Activated CD4-positive, alpha-beta T cell treated with anti-CD3 and anti-CD28 coated beads for 48 hours (primary cell): Measurements from ENCODE around the gene LAMC1.

Source experiments
- DNase-seq: peaks from one replicate; pipeline ENCODE4 v3.0.0-alpha.2; 2020

The LAMC1 gene

DNA sequence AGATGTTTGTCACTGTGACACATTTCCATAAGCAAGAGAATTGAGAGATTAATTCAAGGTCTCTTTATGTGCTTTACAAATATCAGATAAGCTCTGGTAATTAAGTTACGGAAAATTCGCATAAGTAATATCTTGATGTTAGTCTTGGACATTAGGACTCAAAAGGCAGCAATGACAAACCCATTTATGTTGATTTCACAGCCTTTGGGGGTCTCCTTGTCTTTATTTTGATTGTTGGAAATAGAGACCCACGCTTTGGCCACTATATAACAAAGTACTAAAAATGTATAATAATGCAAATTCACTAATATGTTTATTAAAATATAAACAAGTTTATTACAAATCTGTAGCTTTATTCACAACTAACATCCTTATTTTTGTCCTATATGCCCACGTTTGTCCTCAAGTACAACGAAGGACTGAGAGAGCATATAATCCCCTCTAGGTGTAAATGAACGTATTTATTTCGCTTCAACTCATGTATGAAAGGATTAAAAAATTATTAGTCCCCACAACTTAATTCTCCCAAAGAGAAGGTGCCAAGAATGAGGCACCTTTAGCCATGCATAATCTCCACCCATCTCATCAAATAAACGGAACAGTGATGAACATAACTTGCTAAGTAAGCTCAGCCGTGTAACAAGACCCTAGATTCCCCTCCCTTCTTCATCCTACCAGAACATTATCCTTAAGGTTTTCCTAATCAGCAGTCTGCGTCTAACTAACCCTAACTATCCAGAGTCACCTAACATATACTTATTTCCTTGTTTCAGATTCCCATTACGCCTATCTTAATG lies 1.6 kb upstream of the LAMC1 start:
- DNase-seq = no peak

DNA sequence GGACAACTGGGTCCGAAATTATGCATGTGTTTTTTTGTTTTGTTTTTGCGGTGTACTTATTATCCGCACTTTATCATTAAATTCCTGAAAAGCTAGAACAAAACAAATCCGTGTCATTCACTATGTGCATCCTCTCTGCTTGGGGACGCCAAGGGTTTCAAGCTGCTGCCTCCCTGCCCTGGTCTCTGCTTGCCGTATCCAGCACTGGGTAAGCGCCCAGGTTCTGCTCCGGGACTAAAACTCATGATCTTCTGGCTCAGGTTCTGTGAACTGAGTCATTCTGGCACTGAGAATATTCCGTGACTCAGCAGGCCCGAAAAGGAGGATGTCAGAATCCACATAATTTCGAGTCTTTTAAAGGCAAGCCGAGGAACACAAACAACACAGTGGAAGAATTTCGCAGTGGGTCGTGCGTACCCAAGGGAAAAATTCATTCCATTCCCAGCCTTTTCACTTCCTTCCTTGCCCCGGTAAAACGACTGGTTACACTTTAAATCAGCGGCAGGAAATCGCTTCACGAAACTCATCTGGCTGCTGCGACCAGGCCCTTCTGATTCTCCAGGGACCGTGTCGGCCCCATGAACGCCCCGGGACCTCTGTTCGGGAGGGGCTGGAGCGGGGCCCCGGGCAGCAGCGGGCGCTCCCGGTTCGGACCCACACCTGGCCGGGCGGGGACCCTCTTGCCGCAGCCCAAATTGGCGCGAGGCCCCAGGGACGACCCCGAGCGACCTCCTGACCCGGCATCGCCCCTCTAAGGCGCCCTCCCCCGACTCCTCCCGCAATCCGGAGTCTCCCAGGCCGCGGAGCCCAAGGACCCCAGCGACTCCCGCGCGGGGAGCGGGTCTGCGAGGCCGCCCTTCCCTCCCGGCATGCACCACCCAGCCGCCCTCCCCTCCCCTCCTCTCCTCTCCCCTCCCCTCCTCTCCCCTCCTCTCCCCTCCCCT lies 746 bp upstream of the LAMC1 start:
- peak; percentile 65 for DNase-seq

DNA sequence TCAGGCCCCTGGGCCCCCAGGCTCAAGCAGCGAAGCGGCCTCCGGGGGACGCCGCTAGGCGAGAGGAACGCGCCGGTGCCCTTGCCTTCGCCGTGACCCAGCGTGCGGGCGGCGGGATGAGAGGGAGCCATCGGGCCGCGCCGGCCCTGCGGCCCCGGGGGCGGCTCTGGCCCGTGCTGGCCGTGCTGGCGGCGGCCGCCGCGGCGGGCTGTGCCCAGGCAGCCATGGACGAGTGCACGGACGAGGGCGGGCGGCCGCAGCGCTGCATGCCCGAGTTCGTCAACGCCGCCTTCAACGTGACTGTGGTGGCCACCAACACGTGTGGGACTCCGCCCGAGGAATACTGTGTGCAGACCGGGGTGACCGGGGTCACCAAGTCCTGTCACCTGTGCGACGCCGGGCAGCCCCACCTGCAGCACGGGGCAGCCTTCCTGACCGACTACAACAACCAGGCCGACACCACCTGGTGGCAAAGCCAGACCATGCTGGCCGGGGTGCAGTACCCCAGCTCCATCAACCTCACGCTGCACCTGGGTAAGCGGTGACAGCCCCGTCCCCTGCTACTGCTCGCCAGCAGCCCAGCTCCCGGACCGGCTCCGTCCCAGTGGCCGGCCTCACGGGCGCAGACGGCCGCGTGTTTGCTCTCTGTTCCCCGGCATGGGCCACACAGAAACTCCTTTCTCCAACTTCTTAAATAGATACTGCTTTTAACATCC lies 539 bp downstream of the LAMC1 start:
- DNase-seq = peak; percentile 63

DNA sequence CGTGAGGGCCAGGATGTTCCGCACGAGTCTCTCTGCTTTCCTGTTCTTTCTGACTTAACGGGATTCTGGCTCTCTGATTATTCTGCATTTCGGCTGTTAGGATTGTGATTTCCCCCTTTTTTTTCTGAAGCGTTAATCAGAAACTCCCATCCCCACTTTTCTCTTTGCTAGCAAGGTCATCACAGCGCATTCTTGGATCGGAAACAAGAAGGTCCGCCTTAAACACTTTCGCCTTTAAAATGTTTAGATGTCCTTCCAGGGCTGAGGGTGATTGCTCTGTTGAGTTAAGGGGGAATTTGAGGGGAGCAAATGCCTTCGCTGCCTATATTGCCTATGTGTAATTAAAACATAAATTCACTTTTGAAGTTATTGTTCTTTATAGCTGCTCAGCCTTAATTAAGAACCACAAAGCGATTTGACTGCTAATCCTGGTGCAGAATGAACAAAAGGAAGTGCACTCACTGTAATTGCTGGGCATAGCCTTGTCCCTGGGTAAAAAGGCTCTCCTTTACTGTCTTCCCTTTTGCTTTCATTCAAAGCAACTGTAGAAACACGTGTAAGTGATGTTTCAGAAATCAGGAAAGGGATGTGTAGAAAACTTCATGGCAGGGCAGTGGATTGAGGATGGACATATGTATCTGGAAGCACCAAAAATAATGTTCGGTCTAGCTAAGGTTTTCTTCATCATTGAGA lies 1.2 kb downstream of the LAMC1 start:
- DNase-seq = no peak

DNA sequence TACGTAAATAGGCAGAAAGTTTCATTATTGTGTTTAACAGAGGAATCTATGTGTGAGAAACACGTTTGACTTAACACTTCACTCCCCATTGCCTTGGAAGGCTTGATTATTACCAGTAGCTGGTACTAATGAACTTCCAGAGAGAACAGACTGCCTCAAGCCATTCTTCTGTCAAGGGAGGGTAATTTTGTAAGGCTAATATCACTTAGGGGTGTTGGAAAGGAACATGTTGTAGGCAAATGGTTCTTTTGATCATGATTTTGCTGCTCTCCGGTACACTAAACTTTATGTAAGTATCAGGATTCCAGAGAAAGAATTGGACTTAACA lies 1.8 kb downstream of the LAMC1 start:
- DNase-seq = no peak

DNA sequence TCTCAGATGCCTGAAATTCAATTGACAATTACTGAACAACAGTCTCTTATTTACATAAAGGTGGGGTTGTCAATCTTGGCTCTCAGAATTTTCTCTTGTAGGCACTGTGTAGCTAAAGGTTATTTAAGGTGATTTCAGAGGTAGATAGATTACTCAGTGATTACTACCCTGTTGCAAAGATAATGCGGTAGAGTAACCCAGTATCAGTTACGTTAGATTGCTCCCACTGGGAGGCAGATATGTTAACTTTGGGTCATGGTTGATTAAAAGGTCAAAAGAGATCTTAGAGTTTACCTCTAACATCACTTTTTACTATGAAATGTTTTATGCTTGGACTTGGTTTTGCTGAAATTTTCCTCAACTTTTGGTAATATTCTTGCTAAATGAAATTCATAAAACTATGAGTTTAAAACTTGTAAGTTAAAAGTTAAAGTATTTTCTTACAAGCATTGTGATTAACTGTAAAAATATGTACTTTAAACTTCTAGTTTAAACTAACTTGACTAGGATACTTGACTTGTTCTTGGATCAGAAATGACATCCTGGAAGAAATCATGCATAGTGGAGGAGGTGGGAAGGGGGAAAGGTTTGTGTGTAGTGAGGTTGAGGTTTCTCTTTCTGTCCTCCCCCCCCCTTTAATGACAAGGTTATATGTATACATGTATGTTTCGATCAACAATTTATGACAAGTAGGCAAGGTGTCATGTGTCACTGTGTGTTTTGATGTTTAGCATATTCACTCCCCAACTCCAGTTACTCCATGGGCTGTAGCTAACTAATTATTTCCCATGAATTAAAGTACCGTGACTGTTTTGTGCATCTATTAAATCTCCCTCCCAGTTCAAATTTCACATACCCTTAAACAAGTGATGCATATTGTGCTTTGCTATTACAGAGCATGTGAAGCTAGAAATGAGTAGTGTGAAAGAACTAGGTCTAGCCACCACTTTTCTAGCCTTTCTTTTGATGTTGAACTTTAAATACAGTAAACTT lies 2.9 kb downstream of the LAMC1 start:
- DNase-seq = no peak

DNA sequence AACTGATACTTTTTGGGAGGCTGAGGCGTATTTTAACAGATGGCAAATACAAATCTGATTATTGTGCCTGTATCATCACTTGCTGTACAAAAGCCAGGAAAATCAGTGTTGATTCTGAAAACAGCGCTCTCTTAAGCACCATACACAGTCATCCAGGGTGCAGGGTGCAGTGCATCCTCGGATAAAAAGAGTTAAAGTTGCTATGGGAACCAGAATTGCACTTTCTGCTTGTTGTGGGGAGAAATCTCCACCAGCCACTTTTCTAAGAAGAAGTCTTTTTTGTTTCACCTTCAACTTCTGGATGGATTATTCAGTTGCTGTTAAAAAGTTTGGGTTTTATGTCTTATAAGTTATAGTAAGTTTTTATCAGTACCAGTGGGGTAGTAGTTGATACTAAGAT lies 3.8 kb downstream of the LAMC1 start:
- DNase-seq = no peak

DNA sequence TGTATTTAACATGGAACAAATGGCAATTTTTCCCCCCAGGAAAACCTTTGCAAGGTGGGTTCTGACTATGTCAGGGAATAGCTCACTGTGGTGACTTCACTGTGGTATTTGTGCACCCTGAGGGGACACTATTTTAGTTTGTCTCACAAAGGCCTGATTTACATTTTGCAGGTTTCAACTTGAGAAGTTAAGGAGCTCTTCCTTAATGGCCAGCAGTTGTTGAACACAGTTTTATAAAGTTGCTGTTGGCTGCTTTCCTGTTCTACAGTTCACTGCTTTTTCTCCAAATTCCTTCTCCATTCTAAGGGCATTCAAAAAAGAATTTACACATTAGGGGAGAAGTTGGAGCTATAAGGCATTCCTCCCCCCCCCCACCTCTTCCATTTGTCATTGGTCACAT lies 4.6 kb downstream of the LAMC1 start:
- no peak for DNase-seq

DNA sequence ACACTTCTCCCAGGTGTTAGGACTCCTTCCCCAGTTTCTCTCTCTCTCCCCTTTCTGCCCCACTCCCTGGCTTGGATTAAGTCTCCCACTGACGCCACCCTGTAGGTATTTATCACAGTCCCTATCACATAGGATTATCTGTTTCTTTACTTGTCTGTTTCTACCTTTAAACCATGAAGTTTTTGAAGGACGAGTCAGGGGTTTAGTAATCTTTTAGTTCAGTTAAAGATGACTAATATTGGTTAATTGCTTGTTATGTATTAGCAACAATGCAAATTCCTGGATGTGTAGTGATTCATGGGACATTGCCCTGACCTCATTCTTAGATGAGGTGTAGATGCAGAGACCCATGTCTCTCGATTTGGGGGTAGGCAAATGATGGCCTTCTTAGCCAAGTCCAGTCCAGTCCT lies 6.4 kb downstream of the LAMC1 start:
- DNase-seq = no peak

DNA sequence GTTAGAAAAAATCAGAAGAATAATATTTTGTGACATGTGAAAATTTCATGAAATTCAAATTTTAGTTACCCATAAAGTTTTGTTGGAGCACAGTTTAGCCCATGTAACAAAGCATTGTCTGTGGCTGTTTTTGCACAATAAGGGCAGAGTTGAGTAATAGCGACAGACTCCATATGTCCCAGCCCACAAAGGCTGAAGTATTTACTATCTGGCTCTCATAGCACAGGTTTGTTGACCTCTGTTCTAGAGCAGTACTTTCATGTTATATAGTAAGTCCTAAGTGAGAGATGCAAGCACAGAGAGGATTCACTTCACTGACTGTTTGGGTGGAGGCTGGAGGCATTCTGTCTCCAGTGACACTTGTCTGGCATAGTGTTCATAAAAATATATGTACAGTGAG lies 6.8 kb downstream of the LAMC1 start:
- no peak for DNase-seq

DNA sequence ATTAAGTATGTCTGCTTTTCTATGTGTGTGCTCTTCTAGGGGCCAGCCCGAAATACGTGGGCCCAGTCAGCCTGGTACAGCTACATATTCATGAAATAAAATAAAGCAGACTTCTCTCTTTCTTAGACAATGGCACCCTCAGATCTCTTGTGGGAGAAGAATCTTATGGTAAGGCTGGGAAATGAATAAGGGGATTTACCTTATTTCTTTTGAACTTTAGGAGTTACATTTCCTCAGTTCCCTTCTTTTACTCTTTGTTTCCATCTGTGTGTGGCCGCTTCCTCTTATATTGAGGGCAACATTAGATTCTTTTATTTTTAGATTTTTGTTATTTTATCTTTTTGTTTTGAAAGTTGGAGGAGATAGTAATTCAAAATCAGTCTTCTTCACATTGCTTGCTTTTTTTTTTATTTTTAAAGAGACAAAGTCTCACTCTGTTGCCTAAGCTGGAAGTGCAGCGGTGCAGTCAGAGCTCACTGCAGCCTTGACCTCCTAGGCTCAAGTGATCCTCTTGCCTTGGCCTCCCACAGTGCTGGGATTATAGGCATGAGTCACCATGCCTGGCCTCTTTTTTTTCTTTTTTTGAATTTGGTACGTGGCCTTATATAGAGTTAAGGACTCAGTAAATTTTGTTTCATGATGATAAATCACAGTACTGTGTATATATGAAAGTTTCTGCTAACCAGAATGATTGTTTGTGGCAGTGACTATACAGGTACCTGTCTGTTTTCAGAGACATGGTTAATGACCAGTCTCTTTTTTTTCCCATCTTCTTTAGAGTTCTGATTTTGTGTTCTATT lies 9.1 kb downstream of the LAMC1 start:
- peak; percentile 6 for DNase-seq

DNA sequence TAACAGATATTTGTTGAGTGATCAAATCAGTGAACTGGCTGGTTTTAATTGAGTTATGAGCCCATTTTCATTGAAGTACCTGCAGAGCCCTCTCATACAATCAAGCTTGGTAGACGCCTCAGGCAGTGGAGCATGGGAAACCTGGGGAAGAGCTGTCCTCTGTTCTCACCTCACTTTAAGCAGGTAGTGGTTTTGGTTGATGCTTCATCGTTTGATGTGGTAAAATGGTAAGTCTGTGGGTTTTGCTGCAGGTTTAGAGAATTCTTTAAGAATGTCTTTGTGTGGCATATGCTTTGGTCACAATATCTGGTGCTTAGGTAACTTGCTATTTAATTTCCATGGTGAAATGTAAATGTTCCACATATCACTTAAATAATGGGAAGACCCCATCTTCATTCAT lies 10.0 kb downstream of the LAMC1 start:
- peak; percentile 27 for DNase-seq

DNA sequence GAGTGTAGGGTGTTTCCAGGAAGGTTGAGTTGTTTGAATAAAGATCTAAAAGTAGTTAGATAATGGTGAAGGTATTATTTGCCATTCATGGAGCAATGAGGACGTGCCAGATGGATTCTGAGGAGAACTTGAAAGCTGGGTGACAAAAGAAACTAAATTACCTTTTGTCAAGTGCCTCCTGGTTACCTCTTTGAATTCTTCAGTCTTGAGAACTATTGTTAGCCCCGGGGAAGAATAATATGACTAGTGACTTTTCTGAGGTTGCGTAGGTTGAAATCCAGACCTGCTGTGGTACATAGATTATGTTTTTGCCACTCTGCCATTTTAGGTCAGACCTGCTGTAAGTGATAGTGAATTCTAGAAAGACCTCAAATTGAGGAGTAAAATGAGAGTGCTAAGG lies 11.5 kb downstream of the LAMC1 start:
- DNase-seq = no peak

DNA sequence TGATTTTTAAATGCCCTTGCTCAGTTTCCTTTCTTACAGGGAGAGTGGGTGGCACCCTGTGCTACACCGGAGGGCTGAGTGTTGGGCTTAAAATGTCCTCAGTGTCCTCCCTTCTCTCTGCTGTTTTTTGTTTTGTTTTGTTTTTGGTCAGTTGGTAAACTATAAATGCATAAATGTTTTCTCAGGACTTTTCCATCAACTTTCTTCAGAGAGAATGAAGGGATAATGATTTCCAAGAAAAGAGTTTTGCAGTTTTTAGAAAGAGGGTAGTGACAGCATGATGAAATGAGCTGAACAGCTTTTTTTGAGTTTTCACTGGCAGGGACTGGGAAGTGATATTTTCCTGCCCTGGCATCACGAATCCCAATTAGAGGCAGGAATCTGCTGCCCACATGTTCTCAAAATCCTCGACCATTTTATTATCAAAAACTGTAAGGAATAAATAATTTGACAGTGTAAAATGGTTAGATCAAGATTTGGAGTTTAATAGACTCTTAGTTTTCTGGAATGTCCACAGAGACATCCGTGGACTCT lies 15.2 kb downstream of the LAMC1 start:
- no peak for DNase-seq

DNA sequence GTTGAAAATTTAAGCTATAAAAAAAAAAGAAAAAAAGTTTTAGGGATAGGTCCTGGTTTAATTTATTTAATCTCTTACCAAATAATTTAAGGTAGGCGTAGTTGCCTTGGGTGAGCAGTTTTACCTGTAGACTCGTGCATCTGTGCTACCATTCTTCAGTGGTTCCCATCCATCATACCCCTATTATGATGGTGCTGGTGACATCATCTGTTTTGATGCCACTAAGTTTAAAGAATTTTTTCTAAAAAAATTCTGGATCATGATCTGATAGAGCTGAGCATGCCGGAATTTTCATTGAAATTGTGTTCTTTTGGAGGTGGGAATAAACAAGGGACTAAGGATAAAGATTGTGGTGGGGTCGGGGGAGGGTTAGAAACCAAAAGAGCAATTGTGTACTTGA lies 15.7 kb downstream of the LAMC1 start:
- no peak for DNase-seq

DNA sequence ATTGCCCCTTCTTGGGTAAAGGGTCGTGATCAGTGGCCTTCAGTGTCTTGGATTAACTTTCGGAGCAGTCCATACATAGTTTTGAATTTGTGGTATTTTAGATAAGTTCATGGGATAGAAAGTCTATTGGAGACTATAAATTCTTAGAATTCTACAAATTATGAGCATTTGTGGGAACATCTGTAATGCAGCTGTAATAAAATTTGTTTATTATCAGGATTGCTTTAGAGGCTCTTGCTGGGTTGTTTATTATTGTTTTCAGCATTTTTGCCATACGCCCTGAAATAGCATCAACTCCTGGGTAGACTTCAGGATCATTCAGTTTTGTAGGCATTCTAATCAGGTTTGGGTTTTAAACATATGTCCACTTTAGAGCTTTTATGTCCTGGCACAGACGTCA lies 16.1 kb downstream of the LAMC1 start:
- no peak for DNase-seq

DNA sequence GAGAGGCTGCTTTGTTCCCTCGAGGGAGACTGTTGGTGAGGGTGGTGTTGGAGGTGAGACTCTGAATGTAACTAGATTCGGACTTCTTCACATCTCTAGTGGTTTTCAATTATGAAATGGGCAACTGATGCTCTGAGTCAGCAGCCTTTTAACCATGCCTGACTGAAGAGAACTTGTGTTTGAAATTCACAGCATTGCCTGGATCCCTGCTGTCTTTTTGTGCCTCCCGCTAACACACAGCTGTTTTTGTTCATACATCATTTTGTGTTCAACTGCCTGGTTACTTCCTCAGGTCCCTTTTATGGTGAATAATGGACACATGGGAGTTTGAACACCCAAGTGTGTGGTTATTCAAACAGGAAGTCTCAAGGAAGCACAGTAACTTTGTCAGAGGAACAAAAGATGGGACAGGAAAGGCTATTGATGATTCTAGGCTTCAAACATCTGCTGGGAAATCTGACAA lies 16.8 kb downstream of the LAMC1 start:
- DNase-seq = no peak

DNA sequence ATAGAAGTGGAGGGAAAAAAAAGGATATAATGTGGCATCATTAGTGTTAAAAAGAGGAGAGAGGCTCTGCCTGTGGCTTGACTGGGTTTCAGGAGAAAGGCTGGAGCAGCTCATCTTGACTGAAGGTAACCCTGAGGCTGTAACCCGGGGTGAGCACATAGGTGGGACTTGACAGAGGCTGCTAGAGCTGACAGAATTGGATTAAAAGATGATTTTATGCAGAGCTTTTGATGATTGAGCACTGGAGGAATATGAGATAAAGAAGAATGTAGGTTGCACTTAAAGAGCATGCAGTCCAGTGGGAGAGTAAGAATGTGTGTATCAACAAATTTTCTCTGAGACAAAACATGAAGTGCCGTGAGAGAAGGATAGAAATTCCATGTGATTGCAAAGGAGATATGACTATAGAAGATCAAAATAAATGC lies 17.3 kb downstream of the LAMC1 start:
- DNase-seq = no peak

DNA sequence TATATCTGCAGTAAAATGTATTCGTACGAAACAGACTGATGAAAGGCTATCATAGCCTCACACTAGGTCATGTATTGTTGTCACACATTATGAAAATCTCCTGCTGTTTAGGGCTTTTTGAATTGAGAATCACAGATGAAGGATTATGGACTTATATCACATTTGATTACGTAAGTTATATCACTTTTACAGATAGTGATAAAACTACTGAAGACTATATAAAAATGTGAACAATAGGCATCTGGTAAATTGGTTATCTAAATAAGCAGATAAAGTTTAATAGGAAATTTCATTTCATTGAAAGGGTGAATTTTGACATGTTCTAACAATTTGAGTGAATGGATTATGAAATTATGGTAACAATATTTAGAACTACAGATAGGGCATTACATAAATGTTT lies 20.0 kb downstream of the LAMC1 start:
- DNase-seq = no peak
